ENCODE results near the gene RERG. TPM values are rescaled to one million over a fixed set of nuclear protein-coding genes. Genes with fewer than 3 reads are reported as not detected.
A peak's percentile ranks its signal among the peaks of the same experiment; 100 is the strongest.

RERG gene
- polyA plus RNA-seq, 2 of the 4 experiments (the other 2 are of a cell fraction) = 0.48 to 0.79 TPM

DNA sequence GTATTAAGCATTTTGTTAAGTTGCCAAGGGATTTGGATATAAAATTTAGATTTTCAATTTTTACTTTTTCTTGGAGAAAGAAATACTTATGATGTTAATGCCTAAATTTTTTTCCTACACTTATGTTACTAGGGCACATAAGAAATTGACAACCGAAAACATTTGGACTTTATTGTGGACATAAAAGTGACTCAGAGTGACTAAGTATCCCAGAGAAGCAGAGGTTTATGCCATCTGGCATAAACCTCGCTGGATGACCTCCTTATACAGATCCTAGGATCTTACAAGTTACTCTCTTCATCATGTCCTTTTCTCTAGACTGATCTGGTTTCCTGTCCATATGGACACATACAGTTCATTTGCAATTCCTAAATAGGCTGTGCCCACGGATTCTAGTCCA is 89.8 kb downstream of the RERG start:
- 0 out of 3 replicates have a peak overlapping the region, but pooled peaks have one; percentile 6 for H3K4me2 ChIP-seq
- peak; percentile 74 to 76; a peak in 3 of 6 replicates for ATAC-seq
- FAIRE-seq = no peak
- peak; percentile 11 to 31 for DNase-seq (ENCODE audit: low read depth in 1 of 2, low spot score in 1 of 2)
- POLR2A ChIA-PET = no interaction called here
- no peak overlapping the region for H3K4me3 ChIP-seq
- WGBS (ENCODE audit: missing lambda C conversion rate) = 3% methylated on average over 3 of the region's 3 CpGs
- 0 out of 3 replicates have a peak, but pooled peaks cover 3% of the 10 kb centered on the region for H3K4me1 ChIP-seq
- CTCF ChIA-PET = interaction anchor here (1.0 kb wide), 1 partner anchor 90 kb away, joined by 3 read pairs; the partner anchor contains the start of gene RERG
- H3K27ac ChIP-seq = no peak overlapping the region
- no peaks in the 10 kb centered on the region for H3K9me3 ChIP-seq
- TF ChIP-seq MYC (IDR thresholded peaks at IDR 0.05; ENCODE audit: borderline replicate concordance, low read length) = no peak
- 0 out of 2 replicates have a peak, but pooled peaks have one; percentile 25 for TF ChIP-seq FOSL2 (IDR thresholded peaks at IDR 0.05)
- peak; percentile 62 for TF ChIP-seq FOSL2 (CRISPR knock-in tag; IDR thresholded peaks at IDR 0.05)
- TF ChIP-seq HOXA7 (CRISPR knock-in tag; IDR thresholded peaks at IDR 0.05) = no peak

DNA sequence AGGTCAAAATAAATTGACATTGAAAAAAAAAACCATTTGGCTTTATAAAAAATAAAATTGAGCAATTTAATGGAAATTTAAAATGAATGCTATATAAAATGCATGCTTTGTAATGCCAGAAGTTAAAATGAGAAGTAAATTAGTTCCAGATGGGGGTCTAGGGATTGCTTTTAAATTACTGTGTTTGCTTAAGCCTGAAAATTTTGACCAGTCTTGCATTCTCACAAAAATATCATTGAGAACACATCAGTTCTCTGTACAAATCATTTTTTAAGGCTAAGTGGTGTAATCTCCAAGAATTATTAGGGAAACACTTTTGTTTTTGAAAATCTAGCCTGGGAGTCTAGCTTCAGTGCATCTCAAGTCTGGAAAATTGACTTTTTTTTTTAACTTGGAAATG is 90.7 kb downstream of the RERG start:
- H3K9me3 ChIP-seq = no peaks in the 10 kb centered on the region
- H3K4me1 ChIP-seq = 0 out of 3 replicates have a peak, but pooled peaks cover 3% of the 10 kb centered on the region
- CTCF ChIA-PET = no interaction called here
- no peak for FAIRE-seq
- no peak for ATAC-seq
- no peak overlapping the region for H3K27ac ChIP-seq
- no peak for DNase-seq (ENCODE audit: low read depth in 1 of 2, low spot score in 1 of 2)
- TF ChIP-seq ZSCAN20 (CRISPR knock-in tag; IDR thresholded peaks at IDR 0.05) = no peak
- TF ChIP-seq, protein P1, sequence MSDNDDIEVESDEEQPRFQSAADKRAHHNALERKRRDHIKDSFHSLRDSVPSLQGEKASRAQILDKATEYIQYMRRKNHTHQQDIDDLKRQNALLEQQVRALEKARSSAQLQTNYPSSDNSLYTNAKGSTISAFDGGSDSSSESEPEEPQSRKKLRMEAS (IDR thresholded peaks at IDR 0.05) = no peak
- no peak for TF ChIP-seq BHLHE40 (IDR thresholded peaks at IDR 0.05; ENCODE audit: low read depth, low read length)
- no peak for TF ChIP-seq EHMT2 (IDR thresholded peaks at IDR 0.05; ENCODE audit: low read depth)
- TF ChIP-seq, protein P2, sequence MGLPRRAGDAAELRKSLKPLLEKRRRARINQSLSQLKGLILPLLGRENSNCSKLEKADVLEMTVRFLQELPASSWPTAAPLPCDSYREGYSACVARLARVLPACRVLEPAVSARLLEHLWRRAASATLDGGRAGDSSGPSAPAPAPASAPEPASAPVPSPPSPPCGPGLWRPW (IDR thresholded peaks at IDR 0.05) = no peak
- TF ChIP-seq RCOR1 (IDR thresholded peaks at IDR 0.05; ENCODE audit: low read depth, low read length) = no peak
- no peak for TF ChIP-seq RAD21 (conservative IDR thresholded peaks at IDR 0.05 in 1 of 2, IDR thresholded peaks at IDR 0.05 in 1 of 2)
- TF ChIP-seq, protein P3, sequence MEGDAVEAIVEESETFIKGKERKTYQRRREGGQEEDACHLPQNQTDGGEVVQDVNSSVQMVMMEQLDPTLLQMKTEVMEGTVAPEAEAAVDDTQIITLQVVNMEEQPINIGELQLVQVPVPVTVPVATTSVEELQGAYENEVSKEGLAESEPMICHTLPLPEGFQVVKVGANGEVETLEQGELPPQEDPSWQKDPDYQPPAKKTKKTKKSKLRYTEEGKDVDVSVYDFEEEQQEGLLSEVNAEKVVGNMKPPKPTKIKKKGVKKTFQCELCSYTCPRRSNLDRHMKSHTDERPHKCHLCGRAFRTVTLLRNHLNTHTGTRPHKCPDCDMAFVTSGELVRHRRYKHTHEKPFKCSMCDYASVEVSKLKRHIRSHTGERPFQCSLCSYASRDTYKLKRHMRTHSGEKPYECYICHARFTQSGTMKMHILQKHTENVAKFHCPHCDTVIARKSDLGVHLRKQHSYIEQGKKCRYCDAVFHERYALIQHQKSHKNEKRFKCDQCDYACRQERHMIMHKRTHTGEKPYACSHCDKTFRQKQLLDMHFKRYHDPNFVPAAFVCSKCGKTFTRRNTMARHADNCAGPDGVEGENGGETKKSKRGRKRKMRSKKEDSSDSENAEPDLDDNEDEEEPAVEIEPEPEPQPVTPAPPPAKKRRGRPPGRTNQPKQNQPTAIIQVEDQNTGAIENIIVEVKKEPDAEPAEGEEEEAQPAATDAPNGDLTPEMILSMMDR (IDR thresholded peaks at IDR 0.05) = no peak
- TF ChIP-seq NPAS2 (CRISPR knock-in tag; IDR thresholded peaks at IDR 0.05; ENCODE audit: borderline replicate concordance) = no peak
- TF ChIP-seq KDM1A (IDR thresholded peaks at IDR 0.05; ENCODE audit: low read depth) = no peak
- no peak for TF ChIP-seq ZC3H11A (IDR thresholded peaks at IDR 0.05)
- TF ChIP-seq SMC3 (IDR thresholded peaks at IDR 0.05) = no peak
- no peak for TF ChIP-seq FOSL2 (IDR thresholded peaks at IDR 0.05)
- no peak for TF ChIP-seq FOSL2 (CRISPR knock-in tag; IDR thresholded peaks at IDR 0.05)
- no peak for TF ChIP-seq NFE2L2 (conservative IDR thresholded peaks at IDR 0.05; ENCODE audit: low read length)
- no peak for TF ChIP-seq TP53 (CRISPR knock-in tag; IDR thresholded peaks at IDR 0.05)
- no peak for TF ChIP-seq FOSB (CRISPR knock-in tag; IDR thresholded peaks at IDR 0.05)
- TF ChIP-seq, protein P4, sequence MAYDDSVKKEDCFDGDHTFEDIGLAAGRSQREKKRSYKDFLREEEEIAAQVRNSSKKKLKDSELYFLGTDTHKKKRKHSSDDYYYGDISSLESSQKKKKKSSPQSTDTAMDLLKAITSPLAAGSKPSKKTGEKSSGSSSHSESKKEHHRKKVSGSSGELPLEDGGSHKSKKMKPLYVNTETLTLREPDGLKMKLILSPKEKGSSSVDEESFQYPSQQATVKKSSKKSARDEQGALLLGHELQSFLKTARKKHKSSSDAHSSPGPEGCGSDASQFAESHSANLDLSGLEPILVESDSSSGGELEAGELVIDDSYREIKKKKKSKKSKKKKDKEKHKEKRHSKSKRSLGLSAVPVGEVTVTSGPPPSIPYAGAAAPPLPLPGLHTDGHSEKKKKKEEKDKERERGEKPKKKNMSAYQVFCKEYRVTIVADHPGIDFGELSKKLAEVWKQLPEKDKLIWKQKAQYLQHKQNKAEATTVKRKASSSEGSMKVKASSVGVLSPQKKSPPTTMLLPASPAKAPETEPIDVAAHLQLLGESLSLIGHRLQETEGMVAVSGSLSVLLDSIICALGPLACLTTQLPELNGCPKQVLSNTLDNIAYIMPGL (CRISPR knock-in tag; IDR thresholded peaks at IDR 0.05; ENCODE audit: borderline replicate concordance) = no peak
- TF ChIP-seq HOXB5 (CRISPR knock-in tag; IDR thresholded peaks at IDR 0.05) = no peak
- no peak for TF ChIP-seq RFX5 (IDR thresholded peaks at IDR 0.05)
- no peak for TF ChIP-seq GATA3 (IDR thresholded peaks at IDR 0.05; ENCODE audit: borderline replicate concordance)
- POLR2A ChIA-PET = no interaction called here
- no peak overlapping the region for H3K4me2 ChIP-seq
- H3K4me3 ChIP-seq = no peak overlapping the region

All from A549 (cell line).